Stimulated activated CD8-positive, alpha-beta memory T cell treated with anti-CD3 and anti-CD28 coated beads, Interleukin-7, amount 100 ng/mL, for 48 hours (primary cell): ENCODE measurements around the gene BACH1.
A peak's percentile ranks its signal among the peaks of the same experiment; 100 is the strongest.

Source experiments
- DNase-seq, 2 donors: peaks; one replicate each; pipeline ENCODE4 v3.0.0-alpha.2; 2020; ENCODE audit warnings: low read depth in 1 of 2; ENCODE audit errors: extremely low read depth in 1 of 2

The BACH1 gene

GRCh38 chr21:29374481-29374880, 75.8 kb downstream of the BACH1 start:
- no peak for DNase-seq

DNA sequence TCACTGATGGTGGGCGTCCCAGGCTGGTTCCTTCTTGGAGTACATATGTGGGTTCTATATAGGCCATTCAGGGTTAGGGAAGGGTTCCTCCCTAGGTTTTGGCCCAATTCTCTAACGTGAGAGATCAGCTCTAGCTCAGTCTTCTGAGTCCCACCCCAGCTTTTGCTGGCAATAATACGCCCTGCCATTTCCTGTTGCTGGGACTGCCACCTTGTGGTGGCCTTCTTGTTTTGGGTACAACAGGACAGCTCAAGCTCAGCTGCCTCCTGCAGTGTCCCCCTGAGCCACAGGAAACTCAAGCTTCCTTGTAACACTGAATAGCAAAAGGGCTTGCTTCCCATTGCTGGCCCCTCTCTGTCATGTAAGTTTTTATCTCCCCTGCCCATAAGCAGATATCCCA, 77.8 kb downstream of the BACH1 start:
- DNase-seq = peak; percentile 24 to 36

DNA sequence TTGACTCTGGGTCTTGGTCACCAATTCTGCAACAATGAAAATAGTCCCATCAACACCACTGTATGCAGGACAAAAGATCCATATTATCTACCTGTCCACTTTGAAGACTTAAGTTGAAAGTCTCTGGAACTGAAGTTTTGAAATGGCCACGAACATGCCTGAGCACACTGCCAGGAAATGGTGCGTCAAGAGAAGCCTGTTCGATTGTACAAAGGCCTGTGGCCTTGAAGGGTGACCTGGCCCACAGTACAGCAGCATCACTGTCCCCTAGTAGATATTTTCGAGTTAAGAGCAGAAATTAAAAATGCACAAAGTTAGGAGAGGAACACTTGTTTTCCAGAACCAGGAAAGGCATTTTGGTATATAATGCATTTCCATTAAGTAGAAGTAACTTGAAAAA, 78.5 kb downstream of the BACH1 start:
- no peak for DNase-seq

- DNase-seq = no peak
Observed at GRCh38 chr21:29378832-29379231, 80.1 kb downstream of the BACH1 start.

GRCh38 chr21:29379517-29380054, 80.9 kb downstream of the BACH1 start:
- no peak for DNase-seq

GRCh38 chr21:29382030-29382654, 83.4 kb downstream of the BACH1 start:
- DNase-seq = no peak

GRCh38 chr21:29384683-29385359, 86.1 kb downstream of the BACH1 start:
- no peak for DNase-seq

DNA sequence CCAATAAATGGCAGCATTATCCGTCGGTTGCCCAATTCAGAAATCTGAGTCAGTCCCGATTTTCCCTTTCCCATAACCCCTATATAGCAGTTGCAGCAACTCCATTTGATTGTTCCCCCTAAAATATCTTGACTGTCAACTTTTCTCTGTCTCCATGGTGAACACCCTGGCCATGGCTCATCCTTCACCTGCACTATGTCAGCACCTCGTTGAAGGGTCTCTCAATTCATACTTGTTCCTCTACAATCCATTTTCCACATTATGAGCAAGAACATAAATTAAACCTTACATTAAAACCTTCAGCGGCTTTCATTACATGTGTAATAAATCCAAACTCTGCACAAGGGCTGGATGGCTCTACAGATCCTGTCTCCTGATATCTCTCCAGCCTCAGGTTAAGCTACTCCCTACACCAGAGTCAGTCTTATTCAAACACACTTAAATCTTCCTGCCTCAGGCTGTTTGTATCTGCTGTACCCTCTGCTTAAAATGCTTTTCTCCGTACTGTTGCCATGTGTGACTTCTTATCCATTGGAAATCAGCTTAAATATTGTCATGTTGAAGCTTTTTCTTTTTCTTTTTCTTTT, 87.3 kb downstream of the BACH1 start:
- DNase-seq = no peak

GRCh38 chr21:29386803-29387202, 88.1 kb downstream of the BACH1 start:
- no peak for DNase-seq

GRCh38 chr21:29387598-29387997, 88.9 kb downstream of the BACH1 start:
- no peak for DNase-seq

DNA sequence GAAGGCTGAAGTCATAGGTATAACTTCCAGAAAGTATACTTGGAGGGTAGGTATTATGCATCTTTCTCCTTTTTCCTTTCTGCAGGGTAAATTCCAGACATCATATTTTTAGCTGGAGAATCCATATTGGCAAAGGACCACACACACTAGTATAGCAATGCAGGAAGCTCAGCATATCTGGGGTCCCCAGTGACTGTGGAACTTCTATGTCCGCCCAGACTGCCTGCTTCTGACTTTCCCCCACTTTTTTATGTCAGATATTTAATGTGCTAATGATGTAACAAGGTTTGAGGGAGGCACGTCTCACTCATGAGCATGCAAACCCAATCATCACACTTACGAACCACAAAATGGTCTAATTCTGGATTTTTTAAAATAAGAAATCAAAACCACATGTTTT, 90.4 kb downstream of the BACH1 start:
- DNase-seq = no peak

- DNase-seq = no peak
Observed at GRCh38 chr21:29390778-29391177, 92.1 kb downstream of the BACH1 start.

DNA sequence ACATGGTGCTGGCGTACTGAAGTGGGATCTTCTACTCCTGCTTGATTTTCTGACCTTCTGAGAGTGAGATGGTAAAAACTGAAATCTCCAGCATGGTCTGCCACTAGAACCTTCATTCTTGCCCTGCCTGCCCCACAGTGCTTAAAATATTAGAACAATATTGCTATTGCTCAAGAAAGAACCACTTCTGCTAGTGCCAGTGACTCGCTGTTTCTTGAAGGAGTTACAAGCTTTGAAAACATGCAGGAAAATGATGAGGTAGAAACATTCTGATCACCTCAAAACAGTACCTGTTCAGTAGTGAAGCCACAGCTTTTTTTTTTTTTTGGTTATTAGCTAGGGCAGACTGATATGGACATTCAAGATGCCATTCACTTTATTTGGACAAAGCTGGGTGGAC, 95.3 kb downstream of the BACH1 start:
- no peak for DNase-seq
